Measurements from ENCODE around the gene DYNC1H1. TPM values are rescaled to one million over a fixed set of nuclear protein-coding genes. Genes with fewer than 3 reads are reported as not detected.
"Not testable (repeated sequence)": the region's sequence is repeated elsewhere in the genome, so short reads cannot be mapped to it uniquely, and the experiment has no call there.

DYNC1H1 gene
- polyA plus RNA-seq, 1 donor (not counting 4 experiments of a cell fraction or from before 2014, with no cell fraction given) = 166 TPM

DNA sequence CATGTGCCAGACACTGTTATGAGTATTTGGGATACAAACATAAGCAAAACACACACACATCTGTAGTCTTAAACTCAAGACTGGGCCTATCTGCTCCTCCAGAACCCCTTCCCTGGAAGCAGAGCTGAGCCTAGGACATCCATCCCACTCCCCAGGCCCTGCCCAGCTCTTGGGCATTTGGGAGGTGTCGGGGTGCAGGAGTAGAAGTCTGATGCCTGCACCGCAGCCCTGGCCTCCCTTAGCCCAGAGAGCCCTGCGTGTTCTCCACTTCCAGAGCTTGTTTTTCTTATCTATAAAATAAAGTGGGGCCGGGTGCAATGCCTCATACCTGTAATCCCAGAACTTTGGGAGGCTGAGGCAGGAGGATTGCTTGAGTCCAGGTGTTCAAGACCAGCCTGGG, 110.8 kb downstream of the DYNC1H1 start:
- Histone ChIP-seq H3K79me2 (ENCODE audit: control insufficient read depth, insufficient read depth, low read length) (no peaks in the 10 kb centered on the region), H3K9me1 (ENCODE audit: control insufficient read depth, extremely low read depth, insufficient read depth, low read length) (no peaks in the 10 kb centered on the region), H2AFZ (ENCODE audit: control insufficient read depth, low read length) (no peak overlapping the region), H3K4me1 (ENCODE audit: control insufficient read depth, extremely low read depth, insufficient read depth, low read length) (peaks cover 11% of the 10 kb centered on the region), H3K36me3 (ENCODE audit: control insufficient read depth in 2 of 2, extremely low read depth in 1 of 2, insufficient read depth in 2 of 2, low read length in 2 of 2) (peaks cover 5 to 7% of the 10 kb centered on the region in 2 experiments), H3K4me2 (ENCODE audit: control insufficient read depth, extremely low read depth, insufficient read depth, low read depth, low read length) (no peak overlapping the region), H3K27me3 (ENCODE audit: control insufficient read depth, extremely low read depth, insufficient read depth, low read length) (no peaks in the 10 kb centered on the region), H3K9me3 (ENCODE audit: control insufficient read depth, low read depth, low read length) (no peaks in the 10 kb centered on the region), H3K27ac (ENCODE audit: control insufficient read depth, insufficient read depth, low read length) (no peak overlapping the region), H3K4me3 (ENCODE audit: control insufficient read depth in 2 of 3, extremely low read depth in 1 of 3, insufficient read depth in 2 of 3, low read depth in 1 of 3, low read length in 3 of 3) (no peak overlapping the region), H4K20me1 (ENCODE audit: control insufficient read depth, extremely low read depth, insufficient read depth, low read length) (peaks cover 6% of the 10 kb centered on the region), H3K9ac (ENCODE audit: control insufficient read depth, extremely low read depth, insufficient read depth, low read length) (no peak overlapping the region)
- no peak for TF ChIP-seq EZH2 (IDR thresholded peaks at IDR 0.05; ENCODE audit: low read length)
- TF ChIP-seq, protein P1, sequence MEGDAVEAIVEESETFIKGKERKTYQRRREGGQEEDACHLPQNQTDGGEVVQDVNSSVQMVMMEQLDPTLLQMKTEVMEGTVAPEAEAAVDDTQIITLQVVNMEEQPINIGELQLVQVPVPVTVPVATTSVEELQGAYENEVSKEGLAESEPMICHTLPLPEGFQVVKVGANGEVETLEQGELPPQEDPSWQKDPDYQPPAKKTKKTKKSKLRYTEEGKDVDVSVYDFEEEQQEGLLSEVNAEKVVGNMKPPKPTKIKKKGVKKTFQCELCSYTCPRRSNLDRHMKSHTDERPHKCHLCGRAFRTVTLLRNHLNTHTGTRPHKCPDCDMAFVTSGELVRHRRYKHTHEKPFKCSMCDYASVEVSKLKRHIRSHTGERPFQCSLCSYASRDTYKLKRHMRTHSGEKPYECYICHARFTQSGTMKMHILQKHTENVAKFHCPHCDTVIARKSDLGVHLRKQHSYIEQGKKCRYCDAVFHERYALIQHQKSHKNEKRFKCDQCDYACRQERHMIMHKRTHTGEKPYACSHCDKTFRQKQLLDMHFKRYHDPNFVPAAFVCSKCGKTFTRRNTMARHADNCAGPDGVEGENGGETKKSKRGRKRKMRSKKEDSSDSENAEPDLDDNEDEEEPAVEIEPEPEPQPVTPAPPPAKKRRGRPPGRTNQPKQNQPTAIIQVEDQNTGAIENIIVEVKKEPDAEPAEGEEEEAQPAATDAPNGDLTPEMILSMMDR (optimal IDR thresholded peaks at IDR 0.05 in 1 of 3, IDR thresholded peaks at IDR 0.05 in 1 of 3, conservative IDR thresholded peaks at IDR 0.05 in 1 of 3; ENCODE audit: extremely low read depth in 1 of 3, insufficient read depth in 2 of 3, low read length in 3 of 3) = no peak
- no peak for FAIRE-seq
- no peak for DNase-seq (ENCODE audit: low read depth, low spot score)
- dilution Hi-C loops (cut with MboI; ENCODE audit: extremely low pct_ligation_motif_present, low sequenced_read_pairs) = no loop called here

DNA sequence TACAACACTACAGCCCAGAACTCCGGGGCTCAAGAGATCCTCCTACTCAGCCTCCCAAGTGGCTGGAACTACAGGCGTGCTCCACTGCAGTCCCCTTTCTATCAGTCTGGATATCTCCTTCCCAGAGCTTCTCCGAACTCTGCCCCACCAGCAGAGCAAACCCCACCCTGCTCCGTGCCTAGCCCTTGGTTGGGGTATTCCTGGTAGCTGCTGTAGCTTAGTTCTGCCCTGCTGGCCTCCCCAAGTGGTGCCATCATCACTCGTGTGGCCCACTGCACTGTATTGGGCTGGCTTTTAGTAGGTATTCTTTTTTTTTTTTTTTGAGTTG, 113.0 kb downstream of the DYNC1H1 start:
- TF ChIP-seq, protein P1 (optimal IDR thresholded peaks at IDR 0.05 in 1 of 3, IDR thresholded peaks at IDR 0.05 in 1 of 3, conservative IDR thresholded peaks at IDR 0.05 in 1 of 3; ENCODE audit: extremely low read depth in 1 of 3, insufficient read depth in 2 of 3, low read length in 3 of 3) = no peak
- TF ChIP-seq EZH2 (IDR thresholded peaks at IDR 0.05; ENCODE audit: low read length) = no peak
- Histone ChIP-seq H2AFZ (ENCODE audit: control insufficient read depth, low read length) (no peak overlapping the region), H3K27me3 (ENCODE audit: control insufficient read depth, extremely low read depth, insufficient read depth, low read length) (no peaks in the 10 kb centered on the region), H3K4me1 (ENCODE audit: control insufficient read depth, extremely low read depth, insufficient read depth, low read length) (no peaks in the 10 kb centered on the region), H3K9me1 (ENCODE audit: control insufficient read depth, extremely low read depth, insufficient read depth, low read length) (peaks cover 2% of the 10 kb centered on the region), H3K36me3 (ENCODE audit: control insufficient read depth in 2 of 2, extremely low read depth in 1 of 2, insufficient read depth in 2 of 2, low read length in 2 of 2) (peaks cover 15 to 19% of the 10 kb centered on the region in 2 experiments), H3K79me2 (ENCODE audit: control insufficient read depth, insufficient read depth, low read length) (peaks cover 5% of the 10 kb centered on the region), H3K4me2 (ENCODE audit: control insufficient read depth, extremely low read depth, insufficient read depth, low read depth, low read length) (no peak overlapping the region), H3K4me3 (ENCODE audit: control insufficient read depth in 2 of 3, extremely low read depth in 1 of 3, insufficient read depth in 2 of 3, low read depth in 1 of 3, low read length in 3 of 3) (no peak overlapping the region), H3K9ac (ENCODE audit: control insufficient read depth, extremely low read depth, insufficient read depth, low read length) (no peak overlapping the region), H3K27ac (ENCODE audit: control insufficient read depth, insufficient read depth, low read length) (no peak overlapping the region), H4K20me1 (ENCODE audit: control insufficient read depth, extremely low read depth, insufficient read depth, low read length) (peaks cover 6% of the 10 kb centered on the region), H3K9me3 (ENCODE audit: control insufficient read depth, low read depth, low read length) (no peaks in the 10 kb centered on the region)
- FAIRE-seq = no peak
- DNase-seq (ENCODE audit: low read depth, low spot score) = no peak
- dilution Hi-C loops (cut with MboI; ENCODE audit: extremely low pct_ligation_motif_present, low sequenced_read_pairs) = no loop called here

DNA sequence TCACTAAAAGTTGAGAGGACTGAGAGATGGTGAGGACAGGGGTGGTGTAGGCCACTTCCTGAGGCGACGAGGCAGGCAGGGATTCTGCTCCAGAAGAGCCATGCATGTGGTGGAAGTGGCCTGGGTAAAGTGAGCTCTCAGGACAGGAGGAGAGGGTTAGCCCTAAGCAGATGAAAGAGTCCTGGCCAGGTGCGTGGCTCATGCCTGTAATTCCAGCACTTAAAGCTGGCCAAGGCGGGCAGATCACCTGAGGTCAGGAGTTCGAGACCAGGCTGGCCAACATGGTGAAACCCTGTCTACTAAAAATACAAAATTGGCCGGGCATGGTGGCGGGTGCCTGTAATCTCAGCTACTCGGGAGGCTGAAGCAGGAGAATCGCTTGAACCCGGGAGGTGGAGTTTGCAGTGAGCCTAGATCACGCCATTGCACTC, 114.0 kb downstream of the DYNC1H1 start:
- H3K4me3 ChIP-seq (ENCODE audit: control insufficient read depth in 2 of 3, extremely low read depth in 1 of 3, insufficient read depth in 2 of 3, low read depth in 1 of 3, low read length in 3 of 3); H3K9ac ChIP-seq (ENCODE audit: control insufficient read depth, extremely low read depth, insufficient read depth, low read length); dilution Hi-C loops (cut with MboI; ENCODE audit: extremely low pct_ligation_motif_present, low sequenced_read_pairs); H4K20me1 ChIP-seq (ENCODE audit: control insufficient read depth, extremely low read depth, insufficient read depth, low read length); FAIRE-seq; H3K27me3 ChIP-seq (ENCODE audit: control insufficient read depth, extremely low read depth, insufficient read depth, low read length); H3K9me3 ChIP-seq (ENCODE audit: control insufficient read depth, low read depth, low read length); H3K4me2 ChIP-seq (ENCODE audit: control insufficient read depth, extremely low read depth, insufficient read depth, low read depth, low read length); H2AFZ ChIP-seq (ENCODE audit: control insufficient read depth, low read length); DNase-seq (ENCODE audit: low read depth, low spot score); H3K4me1 ChIP-seq (ENCODE audit: control insufficient read depth, extremely low read depth, insufficient read depth, low read length); H3K27ac ChIP-seq (ENCODE audit: control insufficient read depth, insufficient read depth, low read length); H3K9me1 ChIP-seq (ENCODE audit: control insufficient read depth, extremely low read depth, insufficient read depth, low read length): not testable (repeated sequence)
- Histone ChIP-seq H3K36me3 (ENCODE audit: control insufficient read depth in 2 of 2, extremely low read depth in 1 of 2, insufficient read depth in 2 of 2, low read length in 2 of 2) (peaks cover 20 to 29% of the 10 kb centered on the region in 2 experiments), H3K79me2 (ENCODE audit: control insufficient read depth, insufficient read depth, low read length) (peaks cover 12% of the 10 kb centered on the region)
